Measurements from ENCODE around the gene PDE10A. TPM values are rescaled to one million over a fixed set of nuclear protein-coding genes. Genes with fewer than 3 reads are reported as not detected.

The PDE10A gene
- total RNA-seq, 1 experiment from 2014 or later = 3.1 TPM

- TF ChIP-seq PRDM15 (CRISPR knock-in tag; IDR thresholded peaks at IDR 0.05) = no peak
Observed at GRCh38 chr6:165658395-165659058, 4.5 kb downstream of the PDE10A start (continued).

DNA sequence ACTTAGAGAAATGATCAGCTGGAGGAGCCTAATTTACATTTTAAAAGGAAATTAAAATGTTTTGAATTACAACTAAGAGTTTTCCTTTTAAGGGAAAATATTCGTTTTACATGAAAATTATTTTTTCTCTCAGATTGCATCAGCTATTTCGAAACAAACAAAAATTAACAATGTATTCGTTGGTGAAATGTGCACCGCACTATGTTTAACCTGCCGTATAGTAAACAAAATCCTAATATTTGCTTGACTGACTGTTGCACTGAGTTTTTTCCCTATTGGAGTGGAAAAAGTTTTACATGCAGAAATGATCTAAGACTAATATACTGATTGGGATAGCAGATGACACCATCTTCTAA is 5.7 kb downstream of the PDE10A start:
- Mint-ChIP-seq H3K4me1 (peaks cover 6% of the 10 kb centered on the region), H3K27ac (no peak overlapping the region), H3K36me3 (no peaks in the 10 kb centered on the region), H3K4me3 (no peak overlapping the region), H3K27me3 (ENCODE audit: low read depth) (peaks cover 47% of the 10 kb centered on the region; the same call in 1 of the 2 replicates), H3K9me3 (no peaks in the 10 kb centered on the region)
- ChIA-PET POLR2A (no interaction called here), CTCF (interaction anchor here (2.1 kb wide), 1 partner anchor 21 kb away, joined by 4 read pairs; no protein-coding TSS in a partner anchor)
- no peak for DNase-seq (ENCODE audit: low spot score)
- TF ChIP-seq GABPB1 (CRISPR knock-in tag; IDR thresholded peaks at IDR 0.05) (no peak), ETV6 (CRISPR knock-in tag; IDR thresholded peaks at IDR 0.05) (no peak), NFATC4 (CRISPR knock-in tag; IDR thresholded peaks at IDR 0.05) (no peak), MAX (CRISPR knock-in tag; IDR thresholded peaks at IDR 0.05) (no peak), TCF7 (CRISPR knock-in tag; IDR thresholded peaks at IDR 0.05; ENCODE audit: low read depth) (no peak), ZNF425 (CRISPR knock-in tag; conservative IDR thresholded peaks at IDR 0.05) (no peak), PRDM15 (CRISPR knock-in tag; IDR thresholded peaks at IDR 0.05) (no peak), ESRRA (CRISPR knock-in tag; IDR thresholded peaks at IDR 0.05; ENCODE audit: borderline replicate concordance) (no peak), JUN (CRISPR knock-in tag; IDR thresholded peaks at IDR 0.05) (no peak), RELA (CRISPR knock-in tag; IDR thresholded peaks at IDR 0.05; ENCODE audit: borderline replicate concordance) (no peak), ELF4 (CRISPR knock-in tag; IDR thresholded peaks at IDR 0.05; ENCODE audit: low read depth) (no peak), TP53 (CRISPR knock-in tag; IDR thresholded peaks at IDR 0.05) (no peak)
- TF ChIP-seq, protein P1, sequence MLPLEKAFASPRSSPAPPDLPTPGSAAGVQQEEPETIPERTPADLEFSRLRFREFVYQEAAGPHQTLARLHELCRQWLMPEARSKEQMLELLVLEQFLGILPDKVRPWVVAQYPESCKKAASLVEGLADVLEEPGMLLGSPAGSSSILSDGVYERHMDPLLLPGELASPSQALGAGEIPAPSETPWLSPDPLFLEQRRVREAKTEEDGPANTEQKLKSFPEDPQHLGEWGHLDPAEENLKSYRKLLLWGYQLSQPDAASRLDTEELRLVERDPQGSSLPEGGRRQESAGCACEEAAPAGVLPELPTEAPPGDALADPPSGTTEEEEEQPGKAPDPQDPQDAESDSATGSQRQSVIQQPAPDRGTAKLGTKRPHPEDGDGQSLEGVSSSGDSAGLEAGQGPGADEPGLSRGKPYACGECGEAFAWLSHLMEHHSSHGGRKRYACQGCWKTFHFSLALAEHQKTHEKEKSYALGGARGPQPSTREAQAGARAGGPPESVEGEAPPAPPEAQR (CRISPR knock-in tag; IDR thresholded peaks at IDR 0.05) = no peak
- TF ChIP-seq, protein P2, sequence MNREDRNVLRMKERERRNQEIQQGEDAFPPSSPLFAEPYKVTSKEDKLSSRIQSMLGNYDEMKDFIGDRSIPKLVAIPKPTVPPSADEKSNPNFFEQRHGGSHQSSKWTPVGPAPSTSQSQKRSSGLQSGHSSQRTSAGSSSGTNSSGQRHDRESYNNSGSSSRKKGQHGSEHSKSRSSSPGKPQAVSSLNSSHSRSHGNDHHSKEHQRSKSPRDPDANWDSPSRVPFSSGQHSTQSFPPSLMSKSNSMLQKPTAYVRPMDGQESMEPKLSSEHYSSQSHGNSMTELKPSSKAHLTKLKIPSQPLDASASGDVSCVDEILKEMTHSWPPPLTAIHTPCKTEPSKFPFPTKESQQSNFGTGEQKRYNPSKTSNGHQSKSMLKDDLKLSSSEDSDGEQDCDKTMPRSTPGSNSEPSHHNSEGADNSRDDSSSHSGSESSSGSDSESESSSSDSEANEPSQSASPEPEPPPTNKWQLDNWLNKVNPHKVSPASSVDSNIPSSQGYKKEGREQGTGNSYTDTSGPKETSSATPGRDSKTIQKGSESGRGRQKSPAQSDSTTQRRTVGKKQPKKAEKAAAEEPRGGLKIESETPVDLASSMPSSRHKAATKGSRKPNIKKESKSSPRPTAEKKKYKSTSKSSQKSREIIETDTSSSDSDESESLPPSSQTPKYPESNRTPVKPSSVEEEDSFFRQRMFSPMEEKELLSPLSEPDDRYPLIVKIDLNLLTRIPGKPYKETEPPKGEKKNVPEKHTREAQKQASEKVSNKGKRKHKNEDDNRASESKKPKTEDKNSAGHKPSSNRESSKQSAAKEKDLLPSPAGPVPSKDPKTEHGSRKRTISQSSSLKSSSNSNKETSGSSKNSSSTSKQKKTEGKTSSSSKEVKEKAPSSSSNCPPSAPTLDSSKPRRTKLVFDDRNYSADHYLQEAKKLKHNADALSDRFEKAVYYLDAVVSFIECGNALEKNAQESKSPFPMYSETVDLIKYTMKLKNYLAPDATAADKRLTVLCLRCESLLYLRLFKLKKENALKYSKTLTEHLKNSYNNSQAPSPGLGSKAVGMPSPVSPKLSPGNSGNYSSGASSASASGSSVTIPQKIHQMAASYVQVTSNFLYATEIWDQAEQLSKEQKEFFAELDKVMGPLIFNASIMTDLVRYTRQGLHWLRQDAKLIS (CRISPR knock-in tag; IDR thresholded peaks at IDR 0.05; ENCODE audit: borderline replicate concordance) = no peak
- ATAC-seq = no peak

Data from WTC11 (cell line).